Stromal cell of bone marrow (primary cell): ENCODE data around the gene CHID1.

Experiments used
- DNase-seq: peaks from one replicate; pipeline ENCODE4 v3.0.0-alpha.2; 2012; ENCODE audit warnings: low read depth

The CHID1 gene

DNA sequence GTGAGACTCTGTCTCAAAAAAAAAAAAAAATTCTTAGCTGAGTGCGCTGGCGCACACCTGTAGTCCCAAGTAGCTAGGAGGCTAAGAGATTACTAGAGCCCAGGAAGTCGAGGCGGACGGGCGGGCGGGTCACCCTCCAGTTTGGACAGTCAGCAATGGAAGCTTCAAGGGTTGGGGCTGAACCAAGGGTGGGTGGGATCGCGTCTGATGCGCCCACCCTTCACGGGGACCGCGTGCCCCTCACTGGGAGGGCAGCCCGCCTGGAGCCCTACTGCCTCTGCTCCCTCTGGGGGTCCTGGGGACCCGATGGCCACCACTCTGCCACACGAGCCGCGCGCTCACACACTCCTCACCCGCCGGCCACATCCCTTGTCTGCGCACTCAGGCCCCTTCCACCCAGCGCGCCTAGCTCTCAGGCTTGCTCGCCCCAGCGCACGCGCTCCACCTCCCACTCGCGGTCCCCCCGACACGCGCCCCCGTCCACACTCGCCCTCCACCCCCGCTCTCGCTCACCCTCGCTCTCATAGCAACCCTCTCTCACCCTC lies 494 bp downstream of the CHID1 start:
- no peak for DNase-seq

DNA sequence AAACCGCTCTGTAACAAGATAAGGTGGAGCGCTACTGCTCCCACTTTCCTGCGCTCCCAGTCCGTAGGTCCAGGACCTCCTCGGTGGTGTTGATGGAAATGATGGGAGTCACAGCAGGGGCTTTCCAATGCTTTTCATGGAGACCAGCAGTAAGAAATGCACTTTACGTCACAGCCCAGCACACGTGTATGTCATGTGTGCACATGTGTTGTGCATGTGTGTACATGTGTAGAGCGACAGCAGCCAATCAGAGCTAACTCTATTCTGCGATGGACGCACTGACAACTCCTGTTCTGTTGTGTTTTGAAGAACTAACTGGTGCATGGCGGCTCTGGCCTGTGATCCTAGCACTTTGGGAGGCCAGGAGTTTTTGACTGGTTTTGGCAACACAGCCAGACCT lies 1.2 kb downstream of the CHID1 start:
- DNase-seq, result no peak

DNA sequence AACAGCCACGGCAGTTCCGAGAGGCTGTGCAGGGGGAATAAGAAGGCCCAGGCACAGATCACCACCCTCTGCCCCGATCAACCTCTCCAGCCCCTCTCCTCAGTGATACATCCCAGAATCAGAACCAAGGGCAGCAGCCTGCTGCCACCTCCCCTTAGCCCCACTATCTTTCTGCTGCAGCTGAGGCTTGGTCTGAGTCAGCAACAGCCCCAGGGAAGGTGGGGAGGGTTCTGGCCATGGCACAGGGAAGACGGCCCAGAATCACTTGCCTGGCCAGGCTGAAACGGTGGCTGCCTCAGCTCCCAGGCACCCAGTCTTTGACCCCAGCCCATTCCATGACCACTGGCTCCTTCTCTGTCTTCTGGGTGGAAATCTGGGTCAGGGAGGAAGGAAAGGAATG lies 2.3 kb downstream of the CHID1 start:
- DNase-seq, result no peak

DNA sequence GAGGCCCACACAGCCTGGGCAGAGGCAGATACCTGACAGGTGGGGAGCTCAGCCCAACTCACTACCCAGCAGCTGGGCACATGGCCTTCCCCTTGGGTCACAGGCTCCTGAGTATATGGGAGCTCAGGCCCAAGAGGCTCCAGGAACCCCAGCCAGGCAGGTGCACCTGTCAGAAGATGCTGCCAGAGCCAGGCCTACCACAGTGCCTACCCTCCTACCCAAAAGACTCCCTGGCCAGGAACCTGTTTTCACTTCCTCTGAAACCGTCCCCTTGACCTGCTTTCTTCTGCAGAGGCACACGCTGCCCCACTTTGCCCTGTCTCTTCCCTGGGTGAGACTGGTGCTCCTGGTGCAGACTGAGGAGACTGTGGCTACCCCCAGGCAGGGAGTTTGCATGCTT lies 2.9 kb downstream of the CHID1 start:
- no peak for DNase-seq

DNA sequence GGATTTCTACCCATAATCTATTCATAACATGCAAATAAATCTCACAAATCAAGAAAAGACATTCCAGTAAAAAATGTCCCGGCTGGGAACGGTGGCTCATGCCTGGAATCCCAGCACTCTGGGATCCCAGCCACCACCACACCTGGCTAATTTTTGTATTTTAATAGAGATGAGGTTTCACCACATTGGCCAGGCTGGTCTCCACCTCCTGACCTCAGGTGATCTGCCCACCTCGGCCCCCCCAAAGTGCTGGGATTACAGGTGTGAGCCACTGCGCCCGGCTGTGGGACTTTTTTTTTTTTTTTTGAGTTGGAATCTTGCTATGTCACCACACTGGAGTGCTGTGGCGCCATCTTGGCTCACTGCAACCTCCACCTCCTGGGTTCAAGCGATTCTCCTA lies 4.7 kb downstream of the CHID1 start:
- DNase-seq, result no peak

DNA sequence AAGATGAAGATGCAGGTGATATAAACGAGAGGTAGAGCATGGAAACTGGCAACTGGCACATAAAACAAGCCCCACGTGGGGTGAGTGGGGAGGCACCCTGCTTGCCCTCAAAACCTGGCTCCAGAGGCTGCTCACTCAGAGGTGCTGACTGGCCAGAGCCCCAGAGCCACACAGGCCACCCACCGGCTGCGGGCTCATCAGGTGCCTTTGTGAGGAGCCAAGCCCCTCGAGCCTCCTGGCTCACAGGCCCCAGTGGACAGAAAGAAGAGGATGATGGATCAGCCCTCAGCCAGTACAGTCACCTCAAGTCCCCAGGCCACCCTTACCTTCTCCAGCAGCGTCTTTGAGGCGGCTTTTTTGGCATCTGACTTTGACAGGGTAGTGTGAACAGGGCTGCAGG lies 6.2 kb downstream of the CHID1 start:
- no peak for DNase-seq

DNA sequence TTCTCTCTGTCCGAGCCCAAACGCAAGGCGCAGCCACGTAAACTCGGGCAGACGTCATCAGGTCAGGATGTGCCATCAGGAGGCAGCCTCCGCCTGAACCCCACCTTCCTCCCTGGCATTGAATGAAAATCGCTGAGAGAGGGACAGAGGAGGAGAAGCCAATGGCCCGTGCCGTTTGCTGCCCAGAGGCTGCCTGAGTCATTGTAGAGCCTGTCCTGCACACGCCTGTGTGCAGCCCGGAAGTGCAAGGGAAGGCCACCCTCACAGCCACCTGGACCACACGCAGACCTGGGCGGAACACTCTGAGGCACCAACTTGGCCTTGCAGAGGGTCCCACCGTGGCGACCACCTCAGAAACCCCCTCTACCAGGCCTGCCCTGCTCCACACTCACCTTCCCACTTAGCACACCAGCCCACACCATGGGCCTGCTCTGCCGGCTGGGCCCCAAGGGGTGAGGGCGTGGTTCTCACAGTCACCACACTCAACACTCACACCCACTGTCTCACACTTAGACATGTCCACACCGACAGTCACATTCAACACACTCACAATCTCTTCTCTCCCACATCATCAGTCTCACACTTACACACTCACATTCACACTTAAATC lies 9.1 kb downstream of the CHID1 start:
- DNase-seq, result no peak

DNA sequence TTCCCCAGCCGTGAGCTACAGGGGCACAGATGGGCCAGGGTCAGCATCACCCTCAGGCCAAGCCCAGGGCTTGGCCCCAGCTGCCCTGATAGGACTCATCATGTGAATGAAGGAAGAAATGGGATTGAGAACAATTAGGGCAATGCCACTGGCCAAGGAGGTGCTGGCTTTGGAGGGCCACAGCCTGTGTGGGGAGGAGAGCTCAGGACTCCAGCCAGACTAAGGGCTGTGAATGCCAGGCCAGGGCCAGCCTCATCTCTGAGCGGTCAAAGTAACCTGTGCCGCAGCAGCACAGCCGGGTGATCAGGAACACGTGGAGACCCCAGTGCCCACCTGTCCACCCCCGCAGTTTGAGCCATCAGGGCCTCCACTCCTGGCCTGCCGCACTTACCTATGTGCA lies 10.1 kb downstream of the CHID1 start:
- DNase-seq, result no peak

DNA sequence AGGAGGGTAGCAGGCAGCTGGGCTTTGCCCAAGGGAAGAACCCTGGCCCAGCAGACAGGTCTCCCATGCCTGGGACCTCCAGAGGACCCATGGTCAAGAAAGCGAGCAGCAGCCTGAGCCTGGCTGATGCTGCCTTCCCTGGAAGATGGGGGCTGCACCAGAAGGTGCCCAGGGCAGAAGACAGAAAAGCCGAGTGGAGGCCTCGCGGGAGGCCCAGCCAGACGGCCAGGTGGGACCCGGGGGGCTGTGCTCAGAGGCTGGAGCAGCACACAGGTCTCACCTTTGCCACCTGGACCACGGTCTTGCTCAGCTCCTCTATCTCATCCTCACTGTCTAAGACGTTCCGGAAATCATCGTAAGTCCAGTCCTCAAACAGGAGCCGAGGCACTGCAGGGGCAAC lies 10.9 kb downstream of the CHID1 start:
- DNase-seq, result no peak

DNA sequence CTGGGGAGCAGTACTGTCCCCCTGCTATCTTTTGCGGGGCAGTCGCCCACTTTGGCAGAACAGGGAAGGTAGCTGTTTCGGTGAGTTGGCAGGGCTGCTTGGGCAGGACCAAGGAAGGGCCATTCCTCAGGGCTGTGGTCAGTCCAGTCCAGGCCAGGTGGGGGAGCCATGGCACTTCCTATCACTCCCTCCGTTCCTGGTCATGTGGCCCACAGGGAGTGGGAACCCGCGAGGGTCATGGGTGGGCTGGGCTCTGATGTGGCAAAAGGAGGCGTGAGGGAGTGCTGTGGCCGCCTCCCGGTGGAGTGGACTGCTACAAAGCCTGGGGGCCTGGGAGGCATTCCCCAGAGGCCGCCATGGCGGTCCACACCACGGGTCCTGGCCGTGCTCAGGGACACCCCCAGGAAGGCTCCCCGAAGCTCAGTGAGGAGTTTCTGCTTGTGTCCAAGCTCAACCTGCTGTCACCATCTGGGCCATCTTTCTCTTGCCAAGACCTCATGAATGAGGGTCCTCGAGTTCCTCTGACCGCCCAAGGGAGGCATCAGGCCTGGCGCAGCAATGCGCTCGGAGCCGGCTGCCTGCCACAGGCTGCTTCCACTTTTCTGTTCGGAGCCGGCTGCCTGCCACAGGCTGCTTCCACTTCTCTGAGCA lies 11.9 kb downstream of the CHID1 start:
- DNase-seq, result no peak

DNA sequence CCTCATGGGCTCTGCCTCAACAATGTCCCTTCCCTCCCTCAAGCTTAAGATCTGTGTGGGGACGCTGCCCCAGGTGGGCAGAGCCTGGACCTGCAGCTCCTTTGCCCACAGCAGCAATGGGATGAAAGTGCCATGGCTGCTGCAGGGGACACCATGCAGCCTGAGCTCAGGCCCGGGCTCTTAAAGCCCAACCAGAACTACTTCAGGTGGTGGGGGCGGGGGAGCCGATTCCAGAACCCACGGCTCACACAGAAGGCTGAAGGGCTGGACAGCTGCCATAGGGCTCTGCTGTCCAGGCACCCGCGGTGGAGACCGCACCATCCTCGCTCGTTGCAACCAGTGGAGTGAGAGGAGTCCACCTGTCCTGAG lies 12.5 kb downstream of the CHID1 start:
- DNase-seq, result no peak

DNA sequence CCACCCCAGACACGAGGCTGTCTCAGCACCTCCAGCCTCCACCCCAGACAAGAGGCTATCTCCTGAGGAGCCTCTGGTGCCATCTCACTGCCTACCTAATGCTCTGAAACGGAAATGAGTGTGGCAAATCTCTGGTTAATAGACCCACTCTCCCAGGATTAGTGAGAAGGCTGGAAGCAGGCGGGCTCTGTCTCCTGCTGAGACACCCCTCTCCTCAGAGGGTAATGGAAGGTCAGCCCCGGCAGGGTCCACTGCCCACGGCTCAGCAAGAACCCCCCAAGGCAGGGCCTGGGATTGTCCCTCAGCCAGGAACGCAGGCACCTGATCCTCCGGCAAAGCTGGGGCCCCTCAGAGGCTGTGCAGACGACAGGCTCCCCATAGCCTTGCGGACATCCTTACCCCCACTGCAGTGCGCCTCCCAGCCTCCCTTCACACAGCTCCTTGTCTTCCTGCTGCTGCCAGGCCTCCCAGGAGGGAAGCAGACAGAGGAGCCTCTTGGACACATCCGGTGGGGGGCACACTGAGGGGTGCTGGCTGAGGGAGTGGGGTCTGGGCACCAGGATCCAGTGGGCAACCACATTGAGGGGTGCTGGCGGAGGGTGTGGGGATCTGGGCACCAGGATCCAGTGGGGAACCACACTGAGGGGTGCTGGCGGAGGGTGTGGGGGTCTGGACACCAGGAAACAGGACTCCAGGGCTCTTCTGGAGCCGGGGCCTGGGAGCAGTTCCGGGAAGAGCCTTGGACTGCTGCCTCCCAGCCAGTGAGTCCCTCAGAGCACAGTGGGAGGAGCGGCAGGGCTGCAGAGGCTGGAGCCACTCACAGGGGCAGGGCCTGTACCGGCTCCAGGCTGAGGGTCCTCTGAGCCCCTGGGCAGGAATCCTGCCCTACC lies 13.1 kb downstream of the CHID1 start:
- no peak for DNase-seq

DNA sequence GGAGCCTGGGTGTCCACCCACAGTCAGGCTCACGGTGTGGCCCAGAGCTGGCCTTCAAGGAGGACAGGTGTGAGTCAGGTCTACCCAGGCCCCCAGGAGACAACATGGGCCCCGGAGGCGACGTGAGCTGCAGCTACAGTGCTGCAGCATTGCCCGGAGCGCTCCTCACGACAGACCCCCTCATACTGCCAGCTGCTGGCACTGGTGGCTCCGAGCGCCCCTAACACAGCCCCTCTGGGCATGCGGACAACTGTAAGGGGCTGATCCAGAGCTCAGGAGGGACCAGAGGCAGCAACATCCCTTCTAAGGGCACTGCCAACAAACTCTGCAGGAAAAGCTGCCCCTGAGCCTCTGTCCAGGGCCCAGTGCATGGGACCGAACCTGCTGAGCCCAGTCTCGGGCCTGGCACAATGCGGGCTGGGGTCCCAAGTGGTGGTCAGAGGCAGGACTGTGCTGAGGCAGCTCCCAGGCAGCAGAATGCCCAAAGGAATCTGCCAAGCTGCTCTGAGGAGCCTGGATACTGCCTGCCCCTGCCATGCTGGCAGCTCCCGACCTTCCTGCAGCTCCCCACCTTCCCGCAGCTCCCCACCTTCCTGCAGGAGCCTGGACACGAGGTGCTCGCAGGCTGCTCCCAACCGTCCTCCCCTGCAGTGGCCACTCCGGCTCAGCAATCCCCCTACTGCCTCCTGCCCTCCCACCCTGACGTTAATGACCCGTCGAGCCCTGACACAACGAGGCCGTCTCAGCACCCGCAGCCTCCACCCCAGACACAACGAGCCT lies 15.1 kb downstream of the CHID1 start:
- DNase-seq, result no peak

DNA sequence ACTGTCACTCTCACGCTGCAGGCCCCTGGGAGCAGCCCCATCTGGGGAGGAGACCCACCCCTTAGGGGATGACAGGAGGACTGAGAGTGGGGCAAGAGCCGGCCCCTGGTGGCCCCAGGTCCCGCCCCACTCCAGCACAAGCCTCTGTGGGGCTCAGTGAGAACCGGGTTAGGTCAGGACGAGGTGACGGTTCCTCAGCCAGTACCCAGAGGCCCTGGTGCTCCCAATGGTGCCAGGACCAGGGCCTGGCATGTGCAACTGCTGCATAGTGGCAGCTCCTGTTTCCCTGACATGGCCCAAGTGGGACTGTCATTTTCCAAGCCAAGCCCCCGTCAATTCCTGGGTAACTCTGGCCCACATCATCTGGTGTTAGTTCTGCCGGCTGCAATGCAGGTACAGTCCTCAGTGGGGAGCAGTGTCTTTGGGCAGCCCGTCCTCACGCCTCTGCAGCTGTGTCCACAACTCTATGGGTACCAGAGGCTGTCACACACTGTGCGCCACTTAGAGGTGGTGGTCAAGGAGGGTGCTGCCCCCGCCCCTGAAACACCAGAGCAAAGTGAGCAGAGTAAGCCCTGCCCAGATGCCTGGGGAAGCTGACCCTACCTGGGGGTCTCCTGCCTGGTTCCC lies 15.9 kb downstream of the CHID1 start:
- DNase-seq, result no peak

DNA sequence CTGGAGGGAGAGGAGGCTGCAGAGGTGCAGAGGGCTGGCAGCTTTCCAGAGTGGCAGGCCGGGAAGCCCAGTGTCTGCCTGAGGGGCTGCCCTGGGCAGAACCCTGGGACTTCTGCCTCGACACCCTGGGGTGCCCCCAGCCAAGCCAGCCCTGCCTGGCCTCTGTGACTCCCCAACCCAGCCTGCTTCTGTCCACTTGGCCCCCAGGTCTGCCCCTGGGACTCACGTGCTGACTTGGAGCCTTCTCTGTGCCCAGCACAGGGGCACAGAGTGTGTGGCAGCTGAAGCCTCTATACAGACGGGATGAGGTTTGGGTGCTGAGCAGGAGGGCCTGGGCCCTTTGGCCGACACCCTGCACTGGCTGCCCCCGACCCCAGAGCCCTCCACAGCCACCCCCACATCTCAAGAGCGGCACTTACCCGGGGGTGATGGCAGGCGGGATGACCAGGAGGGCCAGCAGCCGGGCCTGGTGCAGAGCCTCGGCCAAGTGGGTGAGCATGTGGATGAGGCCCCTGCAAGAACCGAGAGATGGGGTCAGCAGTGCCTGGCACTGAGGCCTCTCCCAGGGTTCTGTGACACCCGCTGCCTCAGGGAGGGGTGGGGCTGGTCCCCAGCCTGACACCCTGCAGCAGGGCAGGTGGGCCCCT lies 17.5 kb downstream of the CHID1 start:
- DNase-seq, result no peak

DNA sequence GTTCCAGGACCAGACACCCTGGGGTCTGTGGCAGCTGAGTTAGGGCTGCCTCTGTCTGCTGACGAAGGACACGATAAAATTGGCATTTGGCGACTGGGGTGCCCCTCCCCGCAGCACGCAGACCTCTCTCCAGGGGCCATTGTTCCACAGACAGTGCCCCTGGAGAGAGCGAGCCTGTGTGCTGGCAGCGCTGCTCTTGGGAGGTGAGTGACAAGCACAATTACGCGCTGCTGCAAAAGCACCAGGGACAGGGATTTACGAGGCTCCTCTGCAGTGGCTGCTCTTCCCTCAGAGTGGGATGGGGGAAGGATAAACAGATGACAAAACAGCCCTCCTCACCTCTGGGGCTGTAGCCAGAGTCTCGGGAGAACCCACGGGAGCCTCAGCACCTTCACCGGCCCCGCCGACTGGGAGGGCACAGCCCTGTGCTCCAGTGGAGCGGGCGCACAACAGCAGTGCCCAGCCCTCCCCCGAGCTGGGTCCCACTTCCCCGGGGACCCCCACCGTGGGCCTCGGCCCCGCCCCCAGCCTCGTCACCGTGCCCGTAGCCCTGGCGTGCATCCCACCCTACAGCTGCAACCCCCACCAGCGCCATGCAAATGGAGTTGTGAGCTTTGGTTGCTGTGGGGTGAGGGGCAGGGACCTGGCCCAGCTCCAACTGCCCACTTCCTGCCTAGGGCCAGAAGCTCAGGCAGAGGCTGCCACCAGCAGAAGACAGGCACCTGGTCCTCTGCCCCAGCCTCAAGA lies 19.6 kb downstream of the CHID1 start:
- no peak for DNase-seq

DNA sequence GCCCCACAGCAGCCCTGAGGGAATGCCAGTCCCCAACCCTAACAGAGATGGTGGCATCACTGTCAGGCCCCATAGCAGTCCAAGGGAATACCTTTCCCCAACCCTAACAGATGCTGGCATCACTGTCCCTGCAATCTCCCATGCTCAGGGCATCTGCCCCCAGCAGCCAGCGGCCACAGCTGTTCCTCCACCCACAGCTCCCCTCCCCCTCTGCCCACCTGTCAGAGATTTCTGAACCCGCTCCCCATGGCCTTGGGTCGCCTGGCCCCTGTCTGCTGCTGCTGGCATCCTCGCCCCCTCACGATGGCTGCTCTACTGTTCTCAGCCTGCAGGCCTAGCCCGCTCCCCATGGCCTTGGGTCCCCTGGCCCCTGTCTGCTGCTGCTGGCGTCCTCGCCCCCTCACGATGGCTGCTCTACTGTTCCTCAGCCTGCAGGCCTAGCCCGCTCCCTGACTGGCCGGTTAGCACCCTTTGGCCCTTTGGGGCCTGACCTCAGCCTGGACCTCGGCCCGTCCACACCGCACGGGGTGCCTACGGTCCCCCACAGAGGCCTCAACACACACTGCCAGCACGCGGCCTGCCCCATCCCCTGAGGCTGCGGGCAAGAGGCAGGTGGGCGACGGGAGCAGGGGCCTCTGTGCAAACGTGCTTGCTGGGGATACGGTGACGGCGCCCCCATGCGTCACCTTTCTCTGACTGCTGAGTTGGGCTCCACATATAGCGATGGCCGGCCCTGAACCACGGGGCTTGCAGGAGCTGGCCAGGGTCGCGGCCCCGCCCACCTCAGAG lies 20.7 kb downstream of the CHID1 start:
- DNase-seq, result no peak

DNA sequence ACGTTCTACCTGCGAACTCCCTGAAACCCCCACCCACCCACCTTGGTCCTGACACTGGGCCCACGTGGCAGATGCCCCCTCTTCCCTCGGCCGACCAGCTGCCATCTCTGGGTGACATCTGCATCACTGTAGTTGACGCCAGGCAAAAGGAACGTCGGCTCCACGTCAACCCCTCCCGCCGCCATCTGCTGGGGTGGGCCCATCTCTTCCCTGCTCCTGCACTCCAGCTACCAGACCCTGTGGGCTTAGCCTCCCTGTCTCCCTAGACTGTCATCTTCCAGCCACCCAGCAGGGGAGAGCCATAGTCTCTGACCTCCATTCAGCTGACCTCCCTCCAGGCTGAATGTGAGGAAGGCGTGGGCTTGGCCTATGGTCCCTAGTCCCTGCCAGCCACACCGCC lies 21.4 kb downstream of the CHID1 start:
- DNase-seq, result no peak

DNA sequence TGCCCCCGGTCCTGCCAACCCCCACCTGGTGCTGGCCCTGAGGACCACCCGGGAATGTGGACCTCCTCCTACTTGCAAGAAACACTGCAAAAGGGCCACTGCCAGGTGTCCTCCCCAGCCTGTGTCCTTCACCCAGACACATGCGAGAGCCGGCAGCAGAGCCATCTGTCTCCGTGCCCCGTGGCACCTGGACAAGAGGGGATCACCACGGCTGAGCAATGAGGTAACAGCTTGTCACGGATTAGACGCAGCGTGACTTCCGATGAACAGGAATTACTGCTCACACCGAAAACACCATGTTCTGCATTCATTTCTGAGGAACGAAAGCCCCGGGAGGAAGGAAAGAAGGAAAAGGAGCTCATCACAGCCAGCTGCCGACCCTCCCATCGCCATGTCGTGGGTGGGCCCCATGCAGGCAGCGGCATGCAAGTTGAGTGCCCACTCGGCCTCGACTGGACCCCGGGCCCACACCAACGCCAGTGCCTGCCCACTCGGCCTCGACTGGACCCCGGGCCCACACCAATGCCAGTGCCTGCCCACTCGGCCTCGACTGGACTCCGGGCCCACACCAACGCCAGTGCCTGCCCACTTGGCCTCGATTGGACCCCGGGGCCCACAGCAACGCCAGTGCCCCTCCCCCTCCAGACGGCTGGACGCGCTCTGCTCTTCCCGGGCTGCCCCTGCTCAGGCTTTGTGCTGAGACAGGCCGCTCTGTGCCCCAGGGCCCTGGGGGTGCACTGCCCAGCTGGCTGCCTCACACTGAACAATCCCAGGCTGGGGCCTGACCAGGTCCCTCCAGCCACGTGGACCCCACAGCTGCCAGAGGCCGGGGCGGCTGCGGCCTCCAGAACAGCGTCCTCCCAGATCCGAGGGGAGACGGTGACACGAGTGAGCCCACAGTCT lies 22.0 kb downstream of the CHID1 start:
- DNase-seq, result no peak
